Endothelial cell of umbilical vein (primary cell): ENCODE results near the gene SORCS2.

ENCODE experiments used
- CTCF ChIP-seq, 2 donors: IDR thresholded peaks; 1 replicate in 1 of 2; 2 replicates in 1 of 2; pipeline ENCODE4 v1.5.1; 2011; ENCODE audit warnings: low read length in 2 of 2, mild to moderate bottlenecking in 2 of 2, moderate library complexity in 2 of 2, control low read depth in 1 of 2, inconsistent platforms in 1 of 2, low read depth in 1 of 2; ENCODE audit not compliant: insufficient read depth in 1 of 2; ENCODE audit errors: extremely low read depth in 1 of 2
- EZH2 ChIP-seq: IDR thresholded peaks from 2 replicates; pipeline ENCODE4 v1.6.1; 2012; ENCODE audit warnings: borderline replicate concordance, low read depth, mild to moderate bottlenecking, moderate library complexity, low read length, inconsistent platforms; ENCODE audit not compliant: severe bottlenecking
- FOS ChIP-seq: IDR thresholded peaks from 2 replicates; pipeline ENCODE4 v1.6.1; 2011; ENCODE audit warnings: mild to moderate bottlenecking, low read length, moderate library complexity, borderline replicate concordance; ENCODE audit not compliant: insufficient read depth
- GATA2 ChIP-seq: IDR thresholded peaks from 2 replicates; pipeline ENCODE4 v1.7.0; 2011; ENCODE audit warnings: low read depth, mild to moderate bottlenecking, moderate library complexity, mixed read lengths, low read length; ENCODE audit not compliant: insufficient read length, insufficient read depth
- JUN ChIP-seq: IDR thresholded peaks from 2 replicates; pipeline ENCODE4 v1.6.1; 2011; ENCODE audit warnings: borderline replicate concordance, low read depth; ENCODE audit not compliant: insufficient read length, insufficient read depth
- MAX ChIP-seq: IDR thresholded peaks from 2 replicates; pipeline ENCODE4 v1.6.1; 2011; ENCODE audit not compliant: insufficient read depth, insufficient read length
- MYC ChIP-seq: IDR thresholded peaks from one replicate; pipeline ENCODE4 v1.6.1; 2011; ENCODE audit warnings: mild to moderate bottlenecking, low read depth, low read length
- POLR2A ChIP-seq: IDR thresholded peaks from 2 replicates; pipeline ENCODE4 v1.6.1; 2012; ENCODE audit warnings: low read depth, mild to moderate bottlenecking, control low read depth, low read length
- POLR2AphosphoS5 ChIP-seq: IDR thresholded peaks from 2 replicates; pipeline ENCODE4 v1.6.1; 2012; ENCODE audit warnings: low read depth, mild to moderate bottlenecking, control low read depth, low read length, moderate library complexity; ENCODE audit not compliant: insufficient read depth

DNA sequence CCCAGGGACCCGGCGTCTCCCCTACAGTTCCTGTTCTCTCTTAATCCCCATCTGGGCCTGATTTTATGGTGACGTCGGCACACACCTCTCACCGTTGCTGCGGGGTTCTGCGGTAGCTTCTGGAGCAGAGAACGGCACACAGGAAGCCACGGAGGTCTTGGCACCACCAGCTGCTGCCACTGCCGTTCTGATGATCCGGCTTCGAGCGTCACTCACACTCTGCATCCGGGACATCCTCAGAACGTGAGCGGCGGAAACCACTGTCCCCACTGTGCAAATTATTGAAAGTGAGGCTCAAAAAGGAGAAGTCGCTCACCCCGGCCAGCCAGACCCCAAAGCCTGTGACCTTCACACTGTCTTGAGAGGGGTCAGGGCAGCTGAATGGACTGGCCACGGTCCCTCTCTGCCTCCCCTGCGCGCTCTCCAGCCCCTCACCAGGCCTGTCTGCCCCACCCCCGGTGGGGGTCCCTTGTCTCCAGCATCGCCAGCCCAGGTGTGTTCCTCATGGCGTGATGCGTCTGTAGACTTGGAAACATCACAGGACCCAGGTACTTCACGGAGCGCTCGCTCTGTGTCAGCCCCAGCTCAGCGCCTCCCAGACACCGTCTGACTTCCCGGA lies 546.2 kb downstream of the SORCS2 start:
- no peak for TF ChIP-seq POLR2A
- TF ChIP-seq GATA2: no peak
- no peak for TF ChIP-seq EZH2
- TF ChIP-seq POLR2AphosphoS5: no peak
- TF ChIP-seq CTCF (IDR thresholded peaks at IDR 0.05; ENCODE audit: extremely low read depth in 1 of 2, insufficient read depth in 1 of 2, low read depth in 1 of 2, low read length in 2 of 2): no peak
- TF ChIP-seq MAX: no peak
- no peak for TF ChIP-seq MYC
- TF ChIP-seq FOS: no peak
- no peak for TF ChIP-seq JUN
